Measurements from ENCODE around the gene APOBEC3F.
"Not testable (repeated sequence)": the region's sequence is repeated elsewhere in the genome, so short reads cannot be mapped to it uniquely, and the experiment has no call there.

APOBEC3F gene

GRCh38 chr22:39040538-39041296, at the start of gene APOBEC3F:
Gene APOBEC3F (plus strand): TSS chr22:39040864. CDS start chr22:39040961, 97 bp downstream.
- DNase-seq = not testable (repeated sequence)

DNA sequence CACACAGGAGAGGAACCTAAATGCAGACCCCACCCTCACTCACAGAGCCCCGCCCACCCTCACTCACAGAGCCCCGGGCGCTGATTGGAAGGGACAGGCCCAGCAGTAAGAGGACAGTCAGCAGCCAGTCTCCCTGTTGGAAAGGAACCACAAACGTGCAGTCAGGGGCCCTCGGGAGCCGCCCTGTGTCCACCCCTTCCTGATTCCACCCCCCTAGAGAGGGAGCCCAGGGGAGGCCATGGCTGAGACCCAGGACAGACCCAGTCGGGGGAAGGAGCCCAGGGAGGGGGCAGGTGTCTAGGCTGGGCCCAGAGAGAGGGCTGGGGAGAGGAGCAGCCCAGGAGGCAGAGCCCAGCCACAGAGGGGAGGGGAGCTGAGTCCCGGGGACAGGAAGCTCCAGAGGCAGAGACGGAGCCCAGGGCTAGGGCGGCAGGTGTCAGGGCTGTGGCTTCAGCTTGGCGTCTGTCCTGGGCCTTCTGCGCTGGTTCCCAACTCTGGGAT, 47.7 kb upstream of the APOBEC3F start:
- not testable (repeated sequence) for DNase-seq

DNA sequence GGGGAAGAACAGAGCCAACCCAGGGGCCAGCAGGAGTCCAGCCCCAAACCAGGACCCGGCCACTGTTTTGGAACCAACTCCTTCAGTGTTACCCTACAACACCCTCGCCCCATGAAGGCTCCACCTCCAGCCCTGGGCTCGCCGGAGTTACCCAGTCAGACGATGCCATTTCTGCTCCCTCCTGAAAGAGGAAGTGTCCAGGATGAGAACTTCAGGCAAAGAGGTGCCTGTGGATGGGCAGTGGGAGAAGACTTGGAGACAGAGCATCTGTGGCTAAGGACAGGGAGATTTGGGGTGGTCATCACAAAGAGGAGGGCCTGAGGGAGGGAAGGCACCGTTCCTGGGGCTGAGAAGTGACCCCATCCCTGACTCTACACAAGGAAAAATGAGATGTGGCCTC, 44.6 kb upstream of the APOBEC3F start:
- no peak for DNase-seq

DNA sequence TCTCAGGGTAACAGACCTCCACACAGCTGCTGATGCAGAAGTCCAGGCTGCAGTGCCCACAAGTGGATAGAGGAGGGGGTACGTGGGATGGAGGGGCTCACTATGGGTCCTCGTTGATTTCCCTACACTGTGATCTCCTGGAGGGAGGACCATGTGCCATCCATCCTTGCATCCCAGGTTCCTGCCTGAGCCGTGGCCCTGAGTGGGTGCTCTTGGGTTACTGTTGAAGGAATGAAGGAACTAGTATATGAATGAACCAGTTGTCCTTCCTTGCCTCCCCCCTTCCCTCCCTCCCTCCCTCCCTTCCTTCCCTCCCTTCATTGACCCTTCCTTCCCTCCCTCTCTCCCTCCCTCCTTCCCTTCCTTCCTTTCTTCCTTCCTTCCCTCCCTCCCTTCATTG, 43.1 kb upstream of the APOBEC3F start:
- DNase-seq = no peak

- DNase-seq = peak; percentile 47
These were observed 37.5 kb upstream of the APOBEC3F start for GRCh38 chr22:39003165-39003638.

GRCh38 chr22:39007177-39007576, 33.5 kb upstream of the APOBEC3F start:
- DNase-seq = no peak

- DNase-seq = not testable (repeated sequence)
These were observed 32.3 kb upstream of the APOBEC3F start for GRCh38 chr22:39008271-39008850.

DNA sequence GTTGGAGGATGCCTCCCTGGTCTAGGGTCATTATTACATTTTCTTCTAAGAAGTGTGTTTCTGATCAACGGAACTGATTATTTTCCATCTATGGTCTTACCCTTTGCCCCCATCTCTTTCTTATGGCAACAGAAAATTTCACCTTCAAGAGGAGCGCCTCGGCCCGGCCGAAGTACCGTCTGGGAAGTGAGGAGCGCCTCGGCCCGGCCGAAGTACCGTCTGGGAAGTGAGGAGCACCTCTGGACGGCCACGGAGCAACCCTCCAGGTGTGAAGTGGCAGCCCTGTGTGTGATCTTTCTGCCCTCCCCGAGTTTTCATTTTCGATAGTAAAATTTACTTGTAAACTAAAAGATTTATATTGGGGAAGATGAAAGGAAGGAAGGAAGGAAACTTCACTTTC, 29.7 kb upstream of the APOBEC3F start:
- no peak for DNase-seq

- DNase-seq = no peak
These were observed 27.8 kb upstream of the APOBEC3F start for GRCh38 chr22:39012533-39013511.

- not testable (repeated sequence) for DNase-seq
These were observed 27.1 kb upstream of the APOBEC3F start for GRCh38 chr22:39013561-39013941.

- DNase-seq = no peak
These were observed 26.5 kb upstream of the APOBEC3F start, which contains the start of gene APOBEC3C for GRCh38 chr22:39013942-39014722. Gene APOBEC3C (plus strand): TSS chr22:39014257. CDS start chr22:39014363, 106 bp downstream.

GRCh38 chr22:39014723-39015121, 25.9 kb upstream of the APOBEC3F start:
- DNase-seq = not testable (repeated sequence)

GRCh38 chr22:39016592-39016991, 24.1 kb upstream of the APOBEC3F start:
- no peak for DNase-seq

DNA sequence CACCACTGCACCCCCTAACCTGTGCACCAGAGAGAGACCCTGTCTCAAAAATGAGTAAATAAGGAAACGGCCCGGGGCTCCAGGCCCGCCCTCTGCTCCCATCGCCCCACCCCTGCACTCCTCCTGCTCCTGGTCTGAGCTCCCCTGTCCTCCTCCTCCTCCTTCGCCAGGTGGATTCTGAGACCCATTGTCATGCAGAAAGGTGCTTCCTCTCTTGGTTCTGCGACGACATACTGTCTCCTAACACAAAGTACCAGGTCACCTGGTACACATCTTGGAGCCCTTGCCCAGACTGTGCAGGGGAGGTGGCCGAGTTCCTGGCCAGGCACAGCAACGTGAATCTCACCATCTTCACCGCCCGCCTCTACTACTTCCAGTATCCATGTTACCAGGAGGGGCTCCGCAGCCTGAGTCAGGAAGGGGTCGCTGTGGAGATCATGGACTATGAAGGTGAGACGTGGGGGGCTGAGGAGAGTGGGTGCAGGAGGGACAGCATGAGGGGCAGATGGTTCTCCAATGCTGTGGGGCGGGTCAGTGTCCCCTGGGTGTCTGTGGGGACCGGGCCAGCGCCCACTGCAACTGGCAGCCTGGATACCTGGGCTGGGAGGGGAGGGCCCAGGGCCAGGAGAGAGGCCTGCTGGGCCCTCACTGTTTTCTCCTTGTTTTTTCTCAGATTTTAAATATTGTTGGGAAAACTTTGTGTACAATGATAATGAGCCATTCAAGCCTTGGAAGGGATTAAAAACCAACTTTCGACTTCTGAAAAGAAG, 22.9 kb upstream of the APOBEC3F start:
- no peak for DNase-seq

- not testable (repeated sequence) for DNase-seq
These were observed 20.5 kb upstream of the APOBEC3F start for GRCh38 chr22:39020021-39020651.

DNA sequence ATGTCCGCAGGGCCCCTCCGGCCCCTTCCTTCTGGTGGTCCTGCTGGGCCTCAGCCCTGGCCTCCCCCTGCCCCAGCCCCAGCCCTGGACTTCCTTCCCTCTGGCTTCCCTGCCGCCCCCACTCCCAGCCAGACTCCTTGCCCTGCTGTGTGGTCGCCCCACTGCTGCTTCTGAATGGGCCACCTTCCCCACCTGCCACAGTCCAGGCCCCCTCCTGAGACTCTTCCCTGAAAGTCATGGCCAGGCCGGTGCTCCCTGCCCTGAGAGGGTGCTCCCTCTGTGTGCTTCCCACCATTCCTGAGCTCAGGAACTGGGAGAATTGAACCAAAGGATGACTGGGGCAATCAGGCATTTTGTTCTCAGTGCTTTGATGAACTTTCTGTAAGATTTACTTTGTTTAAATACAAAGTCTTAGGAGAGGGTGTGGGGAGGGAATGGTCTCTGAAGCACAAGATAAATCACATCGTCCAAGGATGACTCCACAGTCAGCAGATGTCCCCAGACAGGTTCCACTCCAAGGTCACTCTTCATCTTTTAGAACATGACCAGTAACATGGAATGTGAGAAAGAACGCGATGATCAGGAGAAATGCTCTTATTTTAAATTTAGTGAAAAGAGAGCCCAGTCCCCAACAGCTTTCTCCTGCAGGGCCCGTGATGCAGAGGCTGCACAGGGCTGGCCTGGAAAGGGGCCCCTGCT, 19.0 kb upstream of the APOBEC3F start:
- DNase-seq = no peak

- DNase-seq = no peak
These were observed 15.9 kb upstream of the APOBEC3F start for GRCh38 chr22:39024519-39025308.

- no peak for DNase-seq
These were observed 14.0 kb upstream of the APOBEC3F start for GRCh38 chr22:39026509-39027150.

DNA sequence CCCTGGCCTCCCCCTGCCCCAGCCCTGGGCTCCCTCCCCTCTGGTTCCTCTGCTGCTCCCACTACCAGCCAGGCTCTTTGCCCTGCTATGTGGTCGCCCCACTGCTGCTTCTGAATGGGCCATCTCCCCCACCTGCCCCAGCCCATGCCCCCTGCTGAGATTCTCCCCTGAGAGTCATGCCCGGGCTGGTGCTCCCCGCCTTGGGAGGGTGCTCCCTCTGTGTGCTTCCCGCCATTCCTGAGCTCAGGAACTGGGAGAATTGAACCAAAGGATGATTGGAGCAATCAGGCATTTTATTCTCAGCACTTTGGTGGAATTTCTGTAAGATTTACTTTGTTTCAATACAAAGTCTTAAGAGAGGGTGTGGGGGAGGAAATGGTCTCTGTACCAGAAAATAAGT, 12.9 kb upstream of the APOBEC3F start:
- no peak for DNase-seq

All from NCI-H446 treated with DMSO at 0.1 percent for 48 hours (cell line).